GM18498 (cell line): ENCODE measurements around the gene EIF4G3.
A peak's percentile ranks its signal among the peaks of the same experiment; 100 is the strongest.
"Not testable (repeated sequence)": the region's sequence is repeated elsewhere in the genome, so short reads cannot be mapped to it uniquely, and the experiment has no call there.

Experiments used
- ATAC-seq: cut with Tn5 transposase; IDR thresholded peaks from one replicate; pipeline ENCODE4 v1.9.1; 2021; ENCODE audit warnings: mild to moderate bottlenecking, moderate library complexity; ENCODE audit not compliant: unreplicated experiment

The EIF4G3 gene, protein sequence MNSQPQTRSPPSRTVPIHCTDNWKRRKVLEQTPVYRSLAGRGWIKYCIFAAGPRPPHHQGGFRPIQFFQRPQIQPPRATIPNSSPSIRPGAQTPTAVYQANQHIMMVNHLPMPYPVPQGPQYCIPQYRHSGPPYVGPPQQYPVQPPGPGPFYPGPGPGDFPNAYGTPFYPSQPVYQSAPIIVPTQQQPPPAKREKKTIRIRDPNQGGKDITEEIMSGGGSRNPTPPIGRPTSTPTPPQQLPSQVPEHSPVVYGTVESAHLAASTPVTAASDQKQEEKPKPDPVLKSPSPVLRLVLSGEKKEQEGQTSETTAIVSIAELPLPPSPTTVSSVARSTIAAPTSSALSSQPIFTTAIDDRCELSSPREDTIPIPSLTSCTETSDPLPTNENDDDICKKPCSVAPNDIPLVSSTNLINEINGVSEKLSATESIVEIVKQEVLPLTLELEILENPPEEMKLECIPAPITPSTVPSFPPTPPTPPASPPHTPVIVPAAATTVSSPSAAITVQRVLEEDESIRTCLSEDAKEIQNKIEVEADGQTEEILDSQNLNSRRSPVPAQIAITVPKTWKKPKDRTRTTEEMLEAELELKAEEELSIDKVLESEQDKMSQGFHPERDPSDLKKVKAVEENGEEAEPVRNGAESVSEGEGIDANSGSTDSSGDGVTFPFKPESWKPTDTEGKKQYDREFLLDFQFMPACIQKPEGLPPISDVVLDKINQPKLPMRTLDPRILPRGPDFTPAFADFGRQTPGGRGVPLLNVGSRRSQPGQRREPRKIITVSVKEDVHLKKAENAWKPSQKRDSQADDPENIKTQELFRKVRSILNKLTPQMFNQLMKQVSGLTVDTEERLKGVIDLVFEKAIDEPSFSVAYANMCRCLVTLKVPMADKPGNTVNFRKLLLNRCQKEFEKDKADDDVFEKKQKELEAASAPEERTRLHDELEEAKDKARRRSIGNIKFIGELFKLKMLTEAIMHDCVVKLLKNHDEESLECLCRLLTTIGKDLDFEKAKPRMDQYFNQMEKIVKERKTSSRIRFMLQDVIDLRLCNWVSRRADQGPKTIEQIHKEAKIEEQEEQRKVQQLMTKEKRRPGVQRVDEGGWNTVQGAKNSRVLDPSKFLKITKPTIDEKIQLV (N-terminal part only)

DNA sequence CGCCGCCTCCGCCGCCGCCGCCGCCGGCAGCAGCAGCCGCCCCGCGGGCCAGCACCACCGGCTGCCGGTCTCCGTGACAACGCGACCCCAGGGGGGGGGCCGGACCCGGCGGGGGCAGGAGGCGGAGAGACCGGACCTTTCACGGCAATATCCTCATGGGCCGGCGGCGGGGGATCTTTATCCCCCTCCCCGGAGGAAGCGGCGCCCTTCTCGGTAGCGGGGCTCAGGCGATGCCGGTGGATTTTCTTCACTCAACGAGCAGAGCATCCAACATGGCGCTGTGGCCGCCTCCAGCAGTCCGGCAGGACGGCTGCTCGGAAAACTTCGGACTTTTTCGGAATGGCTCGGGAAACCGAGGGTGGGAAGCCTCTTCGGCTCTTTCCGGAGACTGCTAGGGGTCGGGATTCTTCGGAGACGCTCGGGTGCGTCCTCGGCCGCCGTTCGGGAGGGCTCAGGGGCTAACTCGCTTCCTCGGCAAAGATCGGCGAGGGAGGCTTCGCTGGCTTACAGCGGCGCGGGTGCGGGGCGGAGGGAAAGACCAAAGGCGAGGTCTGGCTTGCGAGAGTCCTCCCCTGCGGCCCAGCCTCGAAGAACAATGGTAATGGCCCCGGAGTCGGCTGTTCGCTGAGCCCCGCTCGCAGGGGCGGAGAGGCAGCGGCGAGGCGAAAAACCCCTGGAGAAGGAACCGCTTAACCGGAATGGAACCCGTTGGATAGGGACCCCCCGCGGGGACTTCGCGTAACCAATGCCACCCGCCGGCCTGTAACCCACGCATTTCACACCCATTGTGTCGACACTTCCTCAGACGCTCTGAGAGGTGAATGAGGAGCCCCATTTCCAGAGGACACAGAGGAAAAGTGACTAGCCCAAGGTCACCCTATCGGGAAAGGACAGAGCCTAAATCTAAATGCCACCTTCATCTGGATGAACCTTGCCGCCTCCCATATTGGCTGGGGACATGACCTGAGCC, at the start of gene EIF4G3:
EIF4G3 (minus strand) TSS at position 312 of the 970 bp plus-strand sequence. CDS start 174,155 bp downstream, outside the sequence.
- ATAC-seq, result peak; percentile 88

DNA sequence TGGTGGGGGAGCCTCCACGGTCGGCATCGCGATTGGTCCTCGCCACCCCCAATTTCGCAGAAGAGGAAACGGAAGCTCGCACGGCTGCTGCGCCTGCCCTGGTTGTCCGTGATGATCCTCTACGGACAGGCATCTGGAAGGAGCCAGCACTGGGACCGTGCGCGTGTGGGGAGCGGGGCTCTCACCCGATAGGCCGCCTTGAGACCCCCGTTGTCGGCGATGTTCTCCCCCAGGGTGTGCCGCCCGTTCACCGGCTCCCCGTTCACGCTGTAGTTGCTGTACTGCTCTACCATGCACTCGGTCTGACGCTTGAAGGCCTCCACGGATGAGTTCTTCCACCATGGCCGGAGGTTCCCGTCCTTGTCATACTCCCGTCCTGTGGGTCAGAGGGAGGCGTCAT, 48.4 kb upstream of the EIF4G3 start:
- no peak for ATAC-seq

DNA sequence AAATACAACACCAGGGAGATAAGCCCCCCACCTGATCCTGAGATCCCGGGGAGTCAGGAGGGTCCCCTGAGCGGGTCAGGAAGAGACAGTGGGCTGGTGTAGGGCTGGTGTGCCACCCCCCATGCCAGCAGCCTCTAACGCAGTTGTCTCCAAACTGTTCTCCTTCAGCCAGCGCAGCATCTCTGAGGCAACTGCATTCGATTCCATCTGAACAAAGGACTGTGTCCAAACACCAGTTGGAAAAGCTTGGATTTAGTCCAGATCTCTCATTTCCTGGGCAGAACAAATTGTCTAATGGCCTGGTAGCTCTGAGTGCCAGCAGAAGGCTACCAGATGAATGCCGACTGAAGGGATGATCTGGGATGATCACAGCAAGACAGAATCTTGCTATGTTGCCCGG, 44.1 kb upstream of the EIF4G3 start:
- ATAC-seq, result no peak

DNA sequence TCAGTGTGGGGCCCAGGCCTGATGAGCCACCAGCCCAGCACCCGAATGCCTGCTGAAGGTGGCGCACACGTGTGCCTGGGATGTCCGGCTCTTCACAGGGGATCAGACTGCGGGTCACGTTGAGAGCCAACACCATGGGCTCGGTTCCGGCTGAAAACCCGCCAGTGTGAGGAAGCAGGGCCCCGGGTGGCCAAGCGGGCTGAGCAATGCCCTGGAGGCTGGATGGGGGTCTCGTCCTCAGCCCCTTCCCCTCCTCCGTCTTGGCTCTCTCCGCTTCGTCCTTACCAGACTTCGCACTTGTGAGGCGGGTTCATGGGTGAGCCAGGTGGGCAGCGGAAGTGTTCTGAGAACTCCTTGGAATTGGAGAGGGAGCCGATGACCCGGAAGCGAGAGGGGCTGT, 43.0 kb upstream of the EIF4G3 start:
- ATAC-seq, result no peak

DNA sequence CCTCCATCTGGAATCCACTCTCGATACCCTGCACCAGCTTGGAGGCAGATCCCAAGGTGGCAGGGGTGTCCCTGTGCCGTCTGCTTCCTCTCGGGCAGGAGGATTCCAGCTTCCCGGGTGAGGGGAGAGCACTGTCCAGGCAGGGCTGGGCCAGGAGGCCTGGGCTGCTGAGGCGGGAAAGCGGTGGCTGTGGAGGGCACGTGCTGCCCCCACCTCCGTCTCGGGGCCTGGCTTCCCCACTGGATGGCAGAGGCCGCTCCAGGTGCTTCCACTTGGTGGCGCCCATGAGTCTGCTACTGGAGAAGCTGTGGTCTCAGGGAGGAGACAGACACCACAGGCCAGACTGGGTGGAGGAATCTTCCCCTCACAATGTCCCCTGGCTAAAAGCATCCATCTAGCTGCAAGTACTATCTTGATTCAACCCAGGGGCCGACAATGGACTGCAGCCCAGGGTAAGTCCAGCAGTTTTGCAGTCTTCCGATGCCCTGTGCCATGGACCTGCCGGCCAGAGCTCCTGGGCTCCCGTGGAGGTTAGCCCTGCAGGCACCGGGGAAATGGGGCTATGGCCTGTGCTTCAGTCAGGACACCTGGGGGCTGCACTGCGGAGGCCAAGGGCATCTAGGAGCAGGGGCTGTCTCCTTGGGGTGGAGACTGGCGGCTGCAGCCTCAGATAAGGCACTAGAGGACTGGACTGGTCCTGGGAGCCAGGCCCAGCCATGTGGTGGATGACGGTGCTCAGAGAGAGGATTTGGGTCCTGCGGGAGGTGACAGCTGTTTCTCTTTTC, 41.3 kb upstream of the EIF4G3 start:
- ATAC-seq, result no peak

DNA sequence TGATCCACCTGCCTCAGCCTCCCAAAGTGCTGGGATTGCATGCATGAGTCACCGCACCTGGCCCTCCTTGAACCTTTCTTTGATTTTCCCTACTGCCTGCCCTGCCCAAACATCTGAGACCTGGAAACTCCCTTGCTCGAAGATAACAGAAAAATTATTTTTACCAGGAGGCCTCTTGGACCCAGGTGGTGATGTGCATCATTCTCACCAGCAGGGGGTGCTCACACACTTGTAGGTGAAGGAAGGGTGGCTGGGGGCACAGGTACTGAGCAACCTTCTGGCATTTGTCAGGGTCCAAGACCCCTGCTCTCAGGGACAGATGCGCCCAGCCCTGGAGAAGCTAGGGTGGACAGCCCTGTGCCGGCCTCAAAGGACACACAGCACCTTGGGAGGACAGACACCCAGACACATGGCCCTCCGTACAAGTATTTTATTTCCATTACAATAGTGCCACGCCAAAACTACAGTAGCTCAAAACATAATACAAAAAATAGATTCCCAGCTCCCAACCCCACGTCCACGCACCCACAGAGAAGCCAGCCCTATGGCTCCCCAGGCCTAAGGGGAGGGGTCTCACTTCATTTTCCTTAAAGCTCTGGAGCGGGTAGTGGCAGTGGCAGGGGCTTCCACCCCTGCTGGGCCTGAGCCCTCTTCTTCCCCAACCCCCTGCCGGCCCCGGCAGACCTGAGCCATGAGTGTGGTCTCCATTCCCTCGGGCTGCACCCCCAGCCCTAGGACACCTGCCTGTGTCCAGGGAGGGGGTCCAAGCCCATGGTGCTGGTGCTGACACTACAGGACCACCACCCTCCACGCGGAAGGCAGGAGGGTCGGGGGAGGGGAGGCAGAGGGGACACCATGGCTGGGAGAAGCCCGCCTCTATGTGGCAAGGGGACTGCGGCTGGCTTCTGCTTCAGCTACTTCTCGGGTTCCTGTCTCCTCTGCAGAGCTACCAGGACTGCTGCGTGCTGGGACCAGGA, 40.4 kb upstream of the EIF4G3 start:
- ATAC-seq, result no peak

DNA sequence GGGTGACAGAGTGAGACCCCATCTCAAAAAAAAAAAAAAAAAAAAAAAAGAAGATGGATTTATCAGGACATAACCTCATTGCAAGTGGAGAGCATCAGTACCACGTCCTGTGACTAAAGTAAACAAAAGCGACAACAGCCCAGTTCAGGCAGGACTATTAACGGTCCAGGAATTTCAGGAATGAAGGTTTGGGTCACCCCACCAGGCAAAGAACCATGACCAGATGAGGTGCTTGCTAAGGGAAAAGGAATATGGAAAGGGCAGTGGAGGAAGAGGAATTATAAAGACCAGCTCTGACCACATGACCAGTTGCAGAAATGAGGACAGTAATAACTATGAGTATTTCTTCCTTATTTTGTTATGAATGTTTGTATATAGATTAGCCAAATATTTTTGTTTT, 35.4 kb upstream of the EIF4G3 start:
- no peak for ATAC-seq

DNA sequence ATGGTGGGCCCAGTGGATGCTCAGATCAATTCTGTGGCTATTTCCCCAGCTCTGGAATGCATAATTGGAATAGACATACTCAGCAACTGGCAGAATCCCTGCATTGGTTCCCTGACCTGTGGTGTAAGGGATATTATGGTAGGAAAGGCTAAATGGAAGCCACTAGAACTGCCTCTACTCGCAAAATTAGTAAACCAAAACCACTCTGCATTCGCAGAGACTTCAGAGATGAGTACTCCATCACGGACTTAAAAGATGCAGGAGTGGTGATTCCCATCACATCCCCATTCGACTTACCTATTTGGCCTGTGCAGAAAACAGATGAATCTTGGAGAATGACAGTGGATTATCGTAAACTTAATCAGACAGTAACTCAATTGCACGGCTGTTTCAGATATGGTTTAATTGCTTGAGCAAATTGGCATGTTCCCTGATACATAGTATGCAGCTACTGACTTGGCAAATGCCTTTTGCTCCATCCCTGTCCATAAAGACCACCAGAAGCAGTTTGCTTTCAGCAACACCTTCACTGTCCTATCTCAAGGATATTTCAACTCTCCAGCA, 31.5 kb upstream of the EIF4G3 start:
- ATAC-seq, result not testable (repeated sequence)

DNA sequence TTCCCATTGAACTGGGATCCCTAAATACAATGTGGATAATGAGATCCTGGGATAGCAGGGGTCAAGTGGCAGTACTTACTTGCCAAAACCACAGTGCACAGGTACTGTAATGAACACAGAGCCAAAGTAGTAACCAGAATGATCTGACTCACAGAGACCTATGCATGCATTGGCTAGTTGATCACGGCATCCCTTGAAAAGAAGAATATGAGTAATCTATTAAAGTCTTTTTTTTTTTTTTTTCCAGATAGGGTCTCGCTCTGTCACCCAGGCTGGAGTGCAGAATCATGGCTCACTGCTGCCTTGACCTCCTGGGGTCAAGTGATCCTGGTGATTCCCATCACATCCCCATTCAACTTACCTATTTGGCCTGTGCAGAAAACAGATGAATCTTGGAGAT, 29.4 kb upstream of the EIF4G3 start:
- ATAC-seq, result no peak

DNA sequence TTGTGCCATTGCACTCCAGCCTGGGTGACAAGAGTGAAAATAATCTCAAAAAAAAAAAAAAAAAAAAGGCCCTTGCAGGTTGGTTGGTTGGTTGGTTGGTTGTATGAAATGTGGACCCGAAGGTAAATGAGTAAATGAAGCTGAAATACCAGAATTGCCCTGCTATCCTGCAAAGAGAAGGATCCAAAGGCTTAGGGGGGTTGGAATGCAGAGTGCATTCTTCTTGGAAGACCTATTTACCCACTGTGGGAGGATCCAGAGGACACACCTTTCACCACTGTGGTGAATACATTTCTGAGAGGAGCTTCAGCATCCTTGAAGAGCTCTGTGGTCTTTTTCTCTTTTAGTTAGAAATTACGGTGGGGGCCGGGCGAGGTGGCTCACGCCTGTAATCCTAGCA, 28.7 kb upstream of the EIF4G3 start:
- ATAC-seq, result no peak

DNA sequence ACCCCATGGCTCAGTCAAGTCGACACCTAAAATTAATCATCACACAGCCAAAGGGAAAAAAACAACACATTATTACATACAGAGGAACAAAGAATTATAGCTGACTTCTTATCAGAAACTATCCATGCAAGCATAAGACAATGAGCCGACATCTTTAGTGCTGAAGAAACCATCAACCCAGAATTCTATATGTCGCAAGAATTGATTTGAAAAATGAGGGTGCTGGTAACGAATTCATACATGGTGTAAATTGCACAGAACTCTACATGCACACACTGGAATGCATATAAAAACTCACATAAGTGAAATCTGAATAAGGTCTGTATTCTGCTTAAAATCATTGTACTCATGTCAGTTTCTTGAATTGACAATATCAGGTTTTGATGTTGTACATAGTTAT, 25.0 kb upstream of the EIF4G3 start:
- no peak for ATAC-seq

DNA sequence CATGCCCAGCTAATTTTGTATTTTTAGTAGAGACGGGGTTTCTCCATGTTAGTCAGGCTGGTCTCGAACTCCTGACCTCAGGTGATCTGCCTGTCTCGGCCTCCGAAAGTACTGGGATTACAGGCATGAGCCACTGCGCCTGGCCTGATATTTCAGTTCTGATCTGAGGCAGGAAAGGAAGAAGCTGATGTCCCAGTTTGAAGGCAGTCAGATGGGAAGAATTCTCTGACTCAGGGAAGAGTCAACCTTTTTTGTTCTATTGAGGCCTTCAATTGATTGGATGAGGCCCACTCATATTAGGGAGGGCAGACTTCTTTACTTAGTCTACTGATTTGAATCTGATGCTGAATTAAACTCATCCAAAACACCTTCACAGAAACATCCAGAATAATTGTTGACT, 24.5 kb upstream of the EIF4G3 start:
- not testable (repeated sequence) for ATAC-seq

DNA sequence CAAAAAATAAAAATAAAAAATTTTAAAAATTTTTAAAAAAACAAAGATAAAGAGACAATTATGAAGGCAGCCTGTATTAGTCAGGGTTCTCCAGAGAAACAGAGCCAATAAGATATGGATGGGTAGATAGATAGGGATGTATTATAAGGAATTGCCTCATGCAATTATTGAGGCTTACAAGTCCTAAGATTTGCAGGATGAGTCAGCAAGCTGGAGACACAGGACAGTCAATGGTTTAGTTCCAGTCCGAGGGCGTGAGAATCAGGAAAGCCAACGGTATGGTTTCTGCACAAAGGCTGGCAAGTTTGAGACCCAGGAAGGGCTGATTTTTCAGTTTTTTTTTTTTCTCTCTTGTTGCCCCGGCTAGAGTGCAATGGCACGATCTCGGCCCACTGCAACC, 24.1 kb upstream of the EIF4G3 start:
- ATAC-seq, result no peak

DNA sequence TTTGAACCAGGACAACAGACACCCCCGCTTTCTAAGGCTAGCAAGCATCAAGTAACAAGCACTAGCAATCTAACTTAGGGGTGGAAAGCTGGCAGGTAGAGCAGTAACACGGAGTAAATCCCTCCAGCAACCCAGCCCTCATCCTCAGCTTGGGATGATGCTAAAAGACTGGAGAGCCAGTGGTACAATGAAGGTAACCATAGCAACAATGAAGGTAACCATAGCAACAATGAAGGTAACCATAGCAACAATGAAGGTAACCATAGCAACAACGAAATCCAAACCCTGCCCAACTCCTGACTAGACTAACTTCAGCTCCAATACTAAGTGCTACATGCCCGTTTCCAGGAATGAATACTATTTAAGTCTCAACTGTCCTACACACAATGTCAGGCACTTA, 22.2 kb upstream of the EIF4G3 start:
- ATAC-seq, result no peak

DNA sequence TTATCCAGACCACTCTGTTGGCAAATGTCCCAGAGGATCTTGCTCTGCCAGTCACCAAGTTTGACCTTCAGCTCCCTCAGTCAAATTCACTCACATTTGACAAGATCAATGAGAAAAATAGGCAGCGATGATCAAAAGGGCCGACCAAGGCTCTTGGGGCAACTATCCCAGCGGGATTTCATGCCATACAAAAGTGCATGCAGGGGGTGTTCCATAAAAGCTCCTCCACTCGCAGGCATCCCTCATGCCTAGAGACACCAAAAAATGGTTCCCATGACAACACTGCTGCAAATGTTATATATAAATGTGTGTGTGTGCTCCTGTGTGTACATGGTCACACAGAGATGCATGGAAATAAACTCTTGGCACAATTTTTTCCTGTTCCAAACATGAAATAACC, 16.2 kb upstream of the EIF4G3 start:
- ATAC-seq, result no peak

DNA sequence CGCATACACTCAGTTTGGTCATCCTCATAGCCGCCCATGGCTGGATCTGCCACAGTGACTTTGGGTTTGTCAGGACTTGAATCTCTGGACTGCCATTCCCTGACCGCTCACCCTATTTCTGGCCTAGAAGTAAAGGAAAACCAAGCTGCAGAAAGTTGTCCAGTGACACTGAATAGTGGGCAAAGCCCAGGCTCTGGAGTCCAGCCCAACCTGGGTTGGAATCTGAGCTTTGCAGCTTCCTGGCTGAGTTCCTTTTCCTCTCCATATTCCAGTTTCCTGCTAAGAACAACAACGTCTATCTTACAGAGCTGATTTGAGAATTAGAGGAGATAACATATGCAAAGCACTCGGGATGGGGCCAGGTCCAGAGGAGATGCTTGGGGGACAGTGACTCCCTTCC, 15.6 kb upstream of the EIF4G3 start:
- ATAC-seq, result no peak

DNA sequence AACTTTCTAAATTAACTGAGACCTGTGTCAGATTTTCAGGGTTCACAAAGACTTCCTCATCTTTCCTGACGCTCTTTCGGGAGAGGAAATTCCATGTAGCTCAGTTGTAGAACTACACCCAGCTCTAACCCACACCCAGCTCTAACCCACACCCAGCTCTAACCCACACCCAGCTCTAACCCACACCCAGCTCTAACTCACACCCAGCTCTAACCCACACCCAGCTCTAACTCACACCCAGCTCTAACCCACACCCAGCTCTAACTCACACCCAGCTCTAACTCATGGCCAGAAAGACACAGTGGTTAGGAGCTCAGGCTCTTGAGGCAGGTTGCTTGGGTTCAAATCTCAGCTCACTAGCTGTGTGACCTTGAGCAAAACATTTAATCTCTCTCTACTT, 14.1 kb upstream of the EIF4G3 start:
- not testable (repeated sequence) for ATAC-seq

DNA sequence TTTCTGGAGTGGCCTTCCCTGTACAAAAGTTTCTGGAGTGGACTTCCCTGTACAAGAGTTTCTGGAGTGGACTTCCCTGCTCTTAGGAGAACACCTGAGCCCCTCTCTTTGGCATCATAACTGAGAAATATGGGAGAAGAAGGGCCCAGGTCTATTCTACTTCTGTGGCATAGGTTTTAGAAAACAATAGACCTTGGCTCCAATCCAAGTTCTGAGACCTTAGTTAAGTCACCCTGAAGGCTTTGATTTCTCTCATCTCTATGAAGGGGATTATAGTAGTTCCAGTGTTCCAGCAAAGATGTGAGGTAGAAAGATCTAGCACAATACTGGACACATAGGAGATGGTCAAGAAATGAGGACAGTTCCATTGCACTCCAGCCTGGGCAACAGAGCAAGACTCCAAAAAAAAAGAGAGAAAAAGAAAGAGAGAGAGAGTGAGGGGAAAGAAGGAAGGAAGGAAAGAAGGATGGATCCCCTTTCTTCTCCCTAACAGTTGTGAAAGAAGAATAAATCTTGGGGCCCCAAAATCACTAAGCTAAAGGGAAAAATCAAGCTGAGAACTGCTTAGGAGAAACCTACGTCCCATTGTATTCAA, 13.3 kb upstream of the EIF4G3 start:
- no peak for ATAC-seq
